ENCODE data around the gene KRT2. TPM values are rescaled to one million over a fixed set of nuclear protein-coding genes. Genes with fewer than 3 reads are reported as not detected.

Gene KRT2
- total and polyA plus RNA-seq, 10 of the 15 experiments (the other 5 are each of a cell fraction or from before 2014, with no cell fraction given): 0.08 to 0.12 TPM; not detected in 8

GRCh38 chr12:52636189-52636588 lies 15.8 kb downstream of the KRT2 start (continued):
- TF ChIP-seq USF1 (IDR thresholded peaks at IDR 0.05; ENCODE audit: borderline replicate concordance, extremely low read length, insufficient read depth, low read depth, low read length) (no peak), ESRRA (IDR thresholded peaks at IDR 0.05; ENCODE audit: low read length) (no peak), BHLHE40 (IDR thresholded peaks at IDR 0.05; ENCODE audit: borderline replicate concordance in 1 of 2, low read depth in 2 of 2, low read length in 1 of 2) (no peak)

GRCh38 chr12:52634266-52635056 lies 17.6 kb downstream of the KRT2 start:
- H3K4me2 ChIP-seq (ENCODE audit: control insufficient read depth, insufficient read depth): no peak overlapping the region
- TF ChIP-seq MLLT1 (IDR thresholded peaks at IDR 0.05) (no peak), ZBTB4 (CRISPR knock-in tag; IDR thresholded peaks at IDR 0.05) (no peak), JUNB (IDR thresholded peaks at IDR 0.05) (no peak), POLR2AphosphoS5 (IDR thresholded peaks at IDR 0.05; ENCODE audit: low read length) (no peak)
- TF ChIP-seq, protein P1, sequence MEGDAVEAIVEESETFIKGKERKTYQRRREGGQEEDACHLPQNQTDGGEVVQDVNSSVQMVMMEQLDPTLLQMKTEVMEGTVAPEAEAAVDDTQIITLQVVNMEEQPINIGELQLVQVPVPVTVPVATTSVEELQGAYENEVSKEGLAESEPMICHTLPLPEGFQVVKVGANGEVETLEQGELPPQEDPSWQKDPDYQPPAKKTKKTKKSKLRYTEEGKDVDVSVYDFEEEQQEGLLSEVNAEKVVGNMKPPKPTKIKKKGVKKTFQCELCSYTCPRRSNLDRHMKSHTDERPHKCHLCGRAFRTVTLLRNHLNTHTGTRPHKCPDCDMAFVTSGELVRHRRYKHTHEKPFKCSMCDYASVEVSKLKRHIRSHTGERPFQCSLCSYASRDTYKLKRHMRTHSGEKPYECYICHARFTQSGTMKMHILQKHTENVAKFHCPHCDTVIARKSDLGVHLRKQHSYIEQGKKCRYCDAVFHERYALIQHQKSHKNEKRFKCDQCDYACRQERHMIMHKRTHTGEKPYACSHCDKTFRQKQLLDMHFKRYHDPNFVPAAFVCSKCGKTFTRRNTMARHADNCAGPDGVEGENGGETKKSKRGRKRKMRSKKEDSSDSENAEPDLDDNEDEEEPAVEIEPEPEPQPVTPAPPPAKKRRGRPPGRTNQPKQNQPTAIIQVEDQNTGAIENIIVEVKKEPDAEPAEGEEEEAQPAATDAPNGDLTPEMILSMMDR (IDR thresholded peaks at IDR 0.05 in 2 of 3, conservative IDR thresholded peaks at IDR 0.05 in 1 of 3; ENCODE audit: control insufficient read depth in 2 of 3, extremely low read depth in 1 of 3, insufficient read depth in 1 of 3, low read depth in 3 of 3, low read length in 3 of 3): no peak
- in situ Hi-C loops (cut with MboI): no loop called here
- DNase-seq (ENCODE audit: low read depth, low spot score) (no peak), ATAC-seq (no peak), FAIRE-seq (no peak)
- no peak overlapping the region for H3K9ac ChIP-seq (ENCODE audit: control insufficient read depth, insufficient read depth, low read length)
- POLR2A ChIA-PET: no interaction called here
- no peaks in the 10 kb centered on the region for H3K36me3 ChIP-seq (ENCODE audit: control insufficient read depth in 2 of 2, insufficient read depth in 2 of 2, low read length in 1 of 2)
- H2AFZ ChIP-seq (ENCODE audit: control insufficient read depth, low read depth, low read length): no peak overlapping the region
- peaks cover under 1 to 4% of the 10 kb centered on the region in 2 experiments; a peak in 3 of 4 replicates for H3K27me3 ChIP-seq (replicated peaks in 1 of 2; ENCODE audit: control insufficient read depth in 2 of 2, insufficient read depth in 2 of 2, low read length in 1 of 2)
- no peak overlapping the region for H3K27ac ChIP-seq (ENCODE audit: control insufficient read depth, insufficient read depth)
- SMC1A ChIA-PET (ENCODE audit: uncharacterized antibody, unreplicated experiment): no interaction called here
- no peaks in the 10 kb centered on the region for H3K9me3 ChIP-seq (replicated peaks; ENCODE audit: control insufficient read depth, insufficient read depth, low read length)
- H3K79me2 ChIP-seq (ENCODE audit: control insufficient read depth, insufficient read depth, low read length): no peaks in the 10 kb centered on the region
- 8% methylated on average over 7 of the region's 7 CpGs for WGBS (ENCODE audit: insufficient coverage, insufficient replicate concordance, low lambda C conversion rate, missing lambda C conversion rate)
- CTCF ChIA-PET: interaction anchor here (0.7 kb wide), 1 partner anchor 261 kb away, joined by 3 read pairs; no protein-coding TSS in a partner anchor
- intact Hi-C loops (cut with micrococcal nuclease; ENCODE audit: unreplicated experiment): no loop called here
- no peak overlapping the region for H3K4me3 ChIP-seq
- no TSS peak for BruUV-seq (replicated peaks)
- RAD21 ChIA-PET (ENCODE audit: unreplicated experiment): no interaction called here
- no peaks in the 10 kb centered on the region for H3K4me1 ChIP-seq (ENCODE audit: control insufficient read depth, insufficient read depth, low read length)
- H4K20me1 ChIP-seq (ENCODE audit: control insufficient read depth, insufficient read depth): no peaks in the 10 kb centered on the region

All from GM12878 (cell line).